CD4-positive, alpha-beta T cell (primary cell): ENCODE data around the gene FA2H. TPM values are rescaled to one million over a fixed set of nuclear protein-coding genes. Genes with fewer than 3 reads are reported as not detected.

Experiments used
- ATAC-seq: fragments of 200-7000 bp; cut with Tn5 transposase; one replicate; pipeline ENCODE4 v1.10.0; 2022; ENCODE audit warnings: mild to moderate bottlenecking; ENCODE audit not compliant: poor library complexity
- CTCF ChIA-PET: fragments of 350-600 bp; sonication (Branson Sonifier 250); formaldehyde crosslinking; loops from one replicate; lab custom pipeline; 2021; ENCODE audit warnings: antibody characterized with exemption, inconsistent platforms; lab: Charles Lee
- POLR2A ChIA-PET: fragments of 350-600 bp; sonication (Branson Sonifier 250); formaldehyde crosslinking; loops from one replicate; lab custom pipeline; 2021; ENCODE audit warnings: antibody characterized with exemption, inconsistent platforms; lab: Charles Lee
- DNase-seq, 14 experiments: peaks; one replicate each; pipeline ENCODE4 v3.0.0-alpha.2; 2013 to 2020; ENCODE audit warnings: mixed read lengths in 2 of 14
- H3K27ac ChIP-seq, 2 donors: one replicate each; pipeline versions ENCODE4 v1.5.1 to v1.7.0; 2013; ENCODE audit warnings: low read length in 2 of 2, low read depth in 1 of 2, mild to moderate bottlenecking in 1 of 2
- H3K27me3 ChIP-seq, 2 experiments: 1 replicate in 1 of 2; 2 replicates in 1 of 2; pipeline versions ENCODE4 v1.6.1 to v1.7.0; 2013; ENCODE audit warnings: low read length in 2 of 2, control low read depth in 1 of 2, mild to moderate bottlenecking in 1 of 2, moderate library complexity in 1 of 2; ENCODE audit not compliant: insufficient read depth in 2 of 2, control insufficient read depth in 1 of 2
- H3K36me3 ChIP-seq: one replicate; pipeline ENCODE4 v1.6.1; 2013; ENCODE audit warnings: low read length, control low read depth; ENCODE audit not compliant: insufficient read depth
- H3K4me1 ChIP-seq: one replicate; pipeline ENCODE4 v1.6.1; 2013; ENCODE audit warnings: low read length, control low read depth; ENCODE audit not compliant: insufficient read depth
- H3K4me3 ChIP-seq: one replicate; pipeline ENCODE4 v1.5.1; 2013; ENCODE audit warnings: mild to moderate bottlenecking, low read length, moderate library complexity
- H3K9me3 ChIP-seq, 2 experiments: 1 replicate in 1 of 2; 2 replicates in 1 of 2; pipeline versions ENCODE4 v1.6.1 to v1.7.0; 2013; ENCODE audit warnings: low read length in 2 of 2, mild to moderate bottlenecking in 2 of 2, control low read depth in 1 of 2, moderate library complexity in 1 of 2; ENCODE audit not compliant: control insufficient read depth in 1 of 2, insufficient read depth in 1 of 2
- H3K27ac Mint-ChIP-seq: one replicate; pipeline ENCODE4 v1.8.0; 2020; ENCODE audit warnings: mixed read lengths
- H3K27me3 Mint-ChIP-seq: one replicate; pipeline ENCODE4 v1.8.0; 2021; ENCODE audit warnings: mixed read lengths
- H3K36me3 Mint-ChIP-seq: one replicate; pipeline ENCODE4 v1.8.0; 2021; ENCODE audit warnings: low read depth, mixed read lengths
- H3K4me1 Mint-ChIP-seq: one replicate; pipeline ENCODE4 v1.8.0; 2021; ENCODE audit warnings: low read depth, mixed read lengths
- H3K4me3 Mint-ChIP-seq: one replicate; pipeline ENCODE4 v1.8.0; 2020; ENCODE audit warnings: mild to moderate bottlenecking, mixed read lengths
- H3K9me3 Mint-ChIP-seq: one replicate; pipeline ENCODE4 v1.8.0; 2020; ENCODE audit warnings: mixed read lengths
- intact Hi-C, 2 experiments: fragments of 100-400 bp; cut with DNase I in 1 of 2; cut with micrococcal nuclease in 1 of 2; formaldehyde crosslinking; loops; one replicate each; pipeline versions ENCODE4 v1.15.1 to v1.9.0; 2023 to 2025; cut with DNase I, micrococcal nuclease
- total RNA-seq, 174 experiments: library from RNA in 2 of 174; stranded (reverse) in 2 of 174; gene quantifications; one replicate each; pipeline ENCODE4 v1.2.3 and lab custom pipeline; 2021 to 2026
- TF ChIP-seq, protein P1 (sequence below): fragments of 200-600 bp; IDR thresholded peaks from one replicate; pipeline ENCODE4 v1.8.0; 2022; ENCODE audit warnings: antibody characterized with exemption, mild to moderate bottlenecking

Gene FA2H
- total RNA-seq, 2 experiments from 2014 or later = not detected

DNA sequence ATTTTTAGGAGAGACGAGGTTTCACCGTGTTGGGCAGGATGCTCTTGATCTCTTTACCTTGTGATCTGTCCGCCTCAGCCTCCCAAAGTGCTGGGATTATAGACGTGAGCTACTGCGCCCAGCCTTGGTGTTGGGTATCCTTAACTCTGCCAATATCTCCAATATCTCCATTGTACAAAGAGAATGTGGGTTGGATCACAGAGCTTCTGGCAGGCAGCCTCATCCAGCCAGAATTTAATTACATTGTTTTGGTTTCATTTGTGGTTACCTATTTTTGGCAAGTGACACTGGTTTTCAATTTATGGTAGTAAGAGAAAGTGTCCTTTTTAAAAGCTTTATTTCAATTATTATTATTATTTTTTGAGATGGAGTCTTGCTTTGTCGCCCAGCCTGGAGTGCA, 93.9 kb downstream of the FA2H start:
- Mint-ChIP-seq H3K36me3 (peaks cover 88% of the 10 kb centered on the region), H3K27ac (no peak overlapping the region), H3K4me1 (no peaks in the 10 kb centered on the region), H3K27me3 (no peaks in the 10 kb centered on the region), H3K4me3 (no peak overlapping the region), H3K9me3 (no peaks in the 10 kb centered on the region)
- Histone ChIP-seq H3K27ac (no peak overlapping the region), H3K27me3 (no peaks in the 10 kb centered on the region), H3K4me3 (no peak overlapping the region), H3K4me1 (no peaks in the 10 kb centered on the region), H3K36me3 (peaks cover 83% of the 10 kb centered on the region), H3K9me3 (no peaks in the 10 kb centered on the region)
- intact Hi-C loops = no loop called here
- POLR2A ChIA-PET = interaction anchor here (1.2 kb wide), 1 partner anchor 13 kb away, joined by 3 read pairs; no protein-coding TSS in a partner anchor
- ATAC-seq (no peak), DNase-seq (no peak)
- TF ChIP-seq, protein P1, sequence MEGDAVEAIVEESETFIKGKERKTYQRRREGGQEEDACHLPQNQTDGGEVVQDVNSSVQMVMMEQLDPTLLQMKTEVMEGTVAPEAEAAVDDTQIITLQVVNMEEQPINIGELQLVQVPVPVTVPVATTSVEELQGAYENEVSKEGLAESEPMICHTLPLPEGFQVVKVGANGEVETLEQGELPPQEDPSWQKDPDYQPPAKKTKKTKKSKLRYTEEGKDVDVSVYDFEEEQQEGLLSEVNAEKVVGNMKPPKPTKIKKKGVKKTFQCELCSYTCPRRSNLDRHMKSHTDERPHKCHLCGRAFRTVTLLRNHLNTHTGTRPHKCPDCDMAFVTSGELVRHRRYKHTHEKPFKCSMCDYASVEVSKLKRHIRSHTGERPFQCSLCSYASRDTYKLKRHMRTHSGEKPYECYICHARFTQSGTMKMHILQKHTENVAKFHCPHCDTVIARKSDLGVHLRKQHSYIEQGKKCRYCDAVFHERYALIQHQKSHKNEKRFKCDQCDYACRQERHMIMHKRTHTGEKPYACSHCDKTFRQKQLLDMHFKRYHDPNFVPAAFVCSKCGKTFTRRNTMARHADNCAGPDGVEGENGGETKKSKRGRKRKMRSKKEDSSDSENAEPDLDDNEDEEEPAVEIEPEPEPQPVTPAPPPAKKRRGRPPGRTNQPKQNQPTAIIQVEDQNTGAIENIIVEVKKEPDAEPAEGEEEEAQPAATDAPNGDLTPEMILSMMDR = no peak
- CTCF ChIA-PET = no interaction called here

DNA sequence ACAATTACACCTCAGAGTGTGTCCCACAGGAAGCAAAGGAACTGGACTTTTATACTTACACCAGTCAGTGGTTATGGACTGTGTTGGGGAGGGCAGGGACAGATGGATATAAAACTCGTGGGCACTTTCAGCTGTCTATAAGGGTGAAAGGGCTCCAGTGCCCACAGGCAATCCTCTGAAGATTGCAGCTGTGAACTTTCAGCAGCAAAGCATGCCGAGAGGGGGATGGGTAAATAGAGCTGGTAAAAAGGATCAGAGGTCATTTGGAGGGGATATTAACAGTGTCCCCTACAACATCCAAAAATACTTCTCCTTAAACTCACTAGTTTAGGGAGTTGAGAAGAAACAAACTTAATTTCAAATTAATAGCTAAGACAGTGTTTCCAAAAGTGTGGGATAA, 94.6 kb downstream of the FA2H start:
- Histone ChIP-seq H3K4me1 (no peaks in the 10 kb centered on the region), H3K4me3 (no peak overlapping the region), H3K9me3 (no peaks in the 10 kb centered on the region), H3K36me3 (peaks cover 83% of the 10 kb centered on the region), H3K27me3 (no peaks in the 10 kb centered on the region), H3K27ac (no peak overlapping the region)
- ChIA-PET CTCF (no interaction called here), POLR2A (interaction anchor here (1.2 kb wide), 1 partner anchor 13 kb away, joined by 3 read pairs; no protein-coding TSS in a partner anchor)
- no peaks in the 10 kb centered on the region for H3K27me3 Mint-ChIP-seq
- DNase-seq (no peak), ATAC-seq (no peak)
- intact Hi-C loops = no loop called here
- TF ChIP-seq, protein P1 = no peak
- H3K27ac Mint-ChIP-seq = no peak overlapping the region
- no peaks in the 10 kb centered on the region for H3K4me1 Mint-ChIP-seq
- no peak overlapping the region for H3K4me3 Mint-ChIP-seq
- no peaks in the 10 kb centered on the region for H3K9me3 Mint-ChIP-seq
- H3K36me3 Mint-ChIP-seq = peaks cover 88% of the 10 kb centered on the region

DNA sequence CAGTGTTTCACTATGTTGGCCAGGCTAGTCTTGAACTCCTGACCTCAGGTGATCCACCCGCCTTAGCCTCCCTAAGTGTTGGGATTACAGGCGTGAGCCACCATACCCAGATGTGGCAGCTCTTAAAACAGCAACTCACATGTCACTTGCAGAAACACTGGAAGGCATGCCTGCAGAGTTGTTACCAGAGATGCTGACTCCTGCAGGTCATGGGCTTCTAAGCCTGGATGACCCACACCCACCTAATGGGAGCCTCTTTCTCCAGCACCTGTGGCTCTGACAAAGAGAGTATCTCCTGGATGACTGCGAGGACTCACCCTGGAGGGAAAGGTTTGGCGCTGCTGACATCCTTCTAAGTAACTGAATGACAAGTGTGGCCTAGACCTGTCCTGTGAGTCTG, 96.8 kb downstream of the FA2H start:
- Mint-ChIP-seq H3K36me3 (peaks cover 85% of the 10 kb centered on the region), H3K27ac (no peak overlapping the region), H3K27me3 (no peaks in the 10 kb centered on the region), H3K4me3 (no peak overlapping the region), H3K9me3 (no peaks in the 10 kb centered on the region), H3K4me1 (no peaks in the 10 kb centered on the region)
- Histone ChIP-seq H3K36me3 (peaks cover 84% of the 10 kb centered on the region), H3K27me3 (no peaks in the 10 kb centered on the region), H3K4me3 (no peak overlapping the region), H3K27ac (no peak overlapping the region), H3K9me3 (no peaks in the 10 kb centered on the region), H3K4me1 (no peaks in the 10 kb centered on the region)
- ATAC-seq (no peak), DNase-seq (no peak)
- TF ChIP-seq, protein P1 = no peak
- ChIA-PET POLR2A (no interaction called here), CTCF (no interaction called here)
- intact Hi-C loops = no loop called here
